ENCODE measurements around the gene ATP5F1A. TPM values are rescaled to one million over a fixed set of nuclear protein-coding genes. Genes with fewer than 3 reads are reported as not detected.

Gene ATP5F1A
- total and polyA plus RNA-seq, 4 donors, result 267 to 618 (median 369) TPM

DNA sequence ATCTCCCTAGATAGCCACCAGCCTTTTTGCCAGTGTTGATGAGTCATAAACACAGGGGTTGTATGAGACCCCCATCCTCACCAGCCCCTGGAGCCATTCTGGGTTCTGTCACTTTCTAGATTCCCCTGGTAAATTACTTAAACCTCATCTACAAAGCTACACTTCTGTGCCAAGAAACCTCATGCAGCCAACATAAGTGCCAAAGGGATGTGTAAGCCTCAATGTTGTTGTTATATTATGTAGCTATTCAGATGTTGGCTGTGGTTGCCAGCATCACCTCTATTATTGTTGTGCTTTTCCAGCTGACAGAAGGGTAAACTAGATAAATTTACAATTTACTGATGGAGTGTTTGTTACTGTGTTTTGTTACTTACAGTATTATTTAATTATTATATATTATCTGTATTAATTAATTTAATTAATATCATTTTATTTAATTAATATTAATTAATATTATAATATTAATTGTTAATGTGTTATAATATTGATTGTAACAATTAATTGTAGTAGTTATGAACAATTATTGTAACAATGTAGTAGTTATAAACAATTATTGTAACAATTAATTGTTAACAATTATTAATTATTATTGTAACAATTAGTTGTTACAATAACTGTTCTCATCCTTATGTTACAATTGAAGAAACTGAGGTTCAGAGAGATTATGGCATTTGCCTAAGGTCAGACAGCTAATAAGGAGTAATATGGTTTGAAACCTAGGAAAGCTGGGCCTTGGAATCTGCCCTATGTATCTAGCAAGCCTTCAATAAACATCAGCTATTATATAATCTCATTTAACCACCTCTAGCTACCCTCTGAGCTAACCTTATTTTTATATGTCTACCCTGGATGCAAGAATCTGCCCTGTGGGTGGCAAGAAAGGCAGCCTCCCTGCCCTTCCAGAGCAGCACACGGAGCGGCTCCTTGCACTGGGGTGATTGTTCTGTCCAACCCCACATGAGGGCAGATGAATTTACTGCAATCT, 62.1 kb downstream of the ATP5F1A start:
- TF ChIP-seq HNF4A (conservative IDR thresholded peaks at IDR 0.05) (no peak), EGR1 (IDR thresholded peaks at IDR 0.05; ENCODE audit: low read depth in 2 of 2) (no peak), NR2F2 (IDR thresholded peaks at IDR 0.05) (no peak), HNF4G (IDR thresholded peaks at IDR 0.05) (no peak), TAF1 (conservative IDR thresholded peaks at IDR 0.05) (no peak), FOXA2 (IDR thresholded peaks at IDR 0.05) (no peak), YY1 (IDR thresholded peaks at IDR 0.05) (no peak), JUND (IDR thresholded peaks at IDR 0.05) (no peak), MAX (IDR thresholded peaks at IDR 0.05) (no peak), GABPA (IDR thresholded peaks at IDR 0.05 in 1 of 2, conservative IDR thresholded peaks at IDR 0.05 in 1 of 2) (no peak), SP1 (IDR thresholded peaks at IDR 0.05) (no peak), RAD21 (IDR thresholded peaks at IDR 0.05) (no peak), FOXA1 (IDR thresholded peaks at IDR 0.05) (no peak), RXRA (IDR thresholded peaks at IDR 0.05) (no peak)
- TF ChIP-seq, protein P1, sequence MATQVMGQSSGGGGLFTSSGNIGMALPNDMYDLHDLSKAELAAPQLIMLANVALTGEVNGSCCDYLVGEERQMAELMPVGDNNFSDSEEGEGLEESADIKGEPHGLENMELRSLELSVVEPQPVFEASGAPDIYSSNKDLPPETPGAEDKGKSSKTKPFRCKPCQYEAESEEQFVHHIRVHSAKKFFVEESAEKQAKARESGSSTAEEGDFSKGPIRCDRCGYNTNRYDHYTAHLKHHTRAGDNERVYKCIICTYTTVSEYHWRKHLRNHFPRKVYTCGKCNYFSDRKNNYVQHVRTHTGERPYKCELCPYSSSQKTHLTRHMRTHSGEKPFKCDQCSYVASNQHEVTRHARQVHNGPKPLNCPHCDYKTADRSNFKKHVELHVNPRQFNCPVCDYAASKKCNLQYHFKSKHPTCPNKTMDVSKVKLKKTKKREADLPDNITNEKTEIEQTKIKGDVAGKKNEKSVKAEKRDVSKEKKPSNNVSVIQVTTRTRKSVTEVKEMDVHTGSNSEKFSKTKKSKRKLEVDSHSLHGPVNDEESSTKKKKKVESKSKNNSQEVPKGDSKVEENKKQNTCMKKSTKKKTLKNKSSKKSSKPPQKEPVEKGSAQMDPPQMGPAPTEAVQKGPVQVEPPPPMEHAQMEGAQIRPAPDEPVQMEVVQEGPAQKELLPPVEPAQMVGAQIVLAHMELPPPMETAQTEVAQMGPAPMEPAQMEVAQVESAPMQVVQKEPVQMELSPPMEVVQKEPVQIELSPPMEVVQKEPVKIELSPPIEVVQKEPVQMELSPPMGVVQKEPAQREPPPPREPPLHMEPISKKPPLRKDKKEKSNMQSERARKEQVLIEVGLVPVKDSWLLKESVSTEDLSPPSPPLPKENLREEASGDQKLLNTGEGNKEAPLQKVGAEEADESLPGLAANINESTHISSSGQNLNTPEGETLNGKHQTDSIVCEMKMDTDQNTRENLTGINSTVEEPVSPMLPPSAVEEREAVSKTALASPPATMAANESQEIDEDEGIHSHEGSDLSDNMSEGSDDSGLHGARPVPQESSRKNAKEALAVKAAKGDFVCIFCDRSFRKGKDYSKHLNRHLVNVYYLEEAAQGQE (IDR thresholded peaks at IDR 0.05), result no peak
- TF ChIP-seq, protein P2, sequence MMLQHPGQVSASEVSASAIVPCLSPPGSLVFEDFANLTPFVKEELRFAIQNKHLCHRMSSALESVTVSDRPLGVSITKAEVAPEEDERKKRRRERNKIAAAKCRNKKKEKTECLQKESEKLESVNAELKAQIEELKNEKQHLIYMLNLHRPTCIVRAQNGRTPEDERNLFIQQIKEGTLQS (IDR thresholded peaks at IDR 0.05), result no peak
- TF ChIP-seq, protein P3, sequence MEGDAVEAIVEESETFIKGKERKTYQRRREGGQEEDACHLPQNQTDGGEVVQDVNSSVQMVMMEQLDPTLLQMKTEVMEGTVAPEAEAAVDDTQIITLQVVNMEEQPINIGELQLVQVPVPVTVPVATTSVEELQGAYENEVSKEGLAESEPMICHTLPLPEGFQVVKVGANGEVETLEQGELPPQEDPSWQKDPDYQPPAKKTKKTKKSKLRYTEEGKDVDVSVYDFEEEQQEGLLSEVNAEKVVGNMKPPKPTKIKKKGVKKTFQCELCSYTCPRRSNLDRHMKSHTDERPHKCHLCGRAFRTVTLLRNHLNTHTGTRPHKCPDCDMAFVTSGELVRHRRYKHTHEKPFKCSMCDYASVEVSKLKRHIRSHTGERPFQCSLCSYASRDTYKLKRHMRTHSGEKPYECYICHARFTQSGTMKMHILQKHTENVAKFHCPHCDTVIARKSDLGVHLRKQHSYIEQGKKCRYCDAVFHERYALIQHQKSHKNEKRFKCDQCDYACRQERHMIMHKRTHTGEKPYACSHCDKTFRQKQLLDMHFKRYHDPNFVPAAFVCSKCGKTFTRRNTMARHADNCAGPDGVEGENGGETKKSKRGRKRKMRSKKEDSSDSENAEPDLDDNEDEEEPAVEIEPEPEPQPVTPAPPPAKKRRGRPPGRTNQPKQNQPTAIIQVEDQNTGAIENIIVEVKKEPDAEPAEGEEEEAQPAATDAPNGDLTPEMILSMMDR (IDR thresholded peaks at IDR 0.05; ENCODE audit: low read depth, low read length, missing input control), result no peak
- TF ChIP-seq, protein P4, sequence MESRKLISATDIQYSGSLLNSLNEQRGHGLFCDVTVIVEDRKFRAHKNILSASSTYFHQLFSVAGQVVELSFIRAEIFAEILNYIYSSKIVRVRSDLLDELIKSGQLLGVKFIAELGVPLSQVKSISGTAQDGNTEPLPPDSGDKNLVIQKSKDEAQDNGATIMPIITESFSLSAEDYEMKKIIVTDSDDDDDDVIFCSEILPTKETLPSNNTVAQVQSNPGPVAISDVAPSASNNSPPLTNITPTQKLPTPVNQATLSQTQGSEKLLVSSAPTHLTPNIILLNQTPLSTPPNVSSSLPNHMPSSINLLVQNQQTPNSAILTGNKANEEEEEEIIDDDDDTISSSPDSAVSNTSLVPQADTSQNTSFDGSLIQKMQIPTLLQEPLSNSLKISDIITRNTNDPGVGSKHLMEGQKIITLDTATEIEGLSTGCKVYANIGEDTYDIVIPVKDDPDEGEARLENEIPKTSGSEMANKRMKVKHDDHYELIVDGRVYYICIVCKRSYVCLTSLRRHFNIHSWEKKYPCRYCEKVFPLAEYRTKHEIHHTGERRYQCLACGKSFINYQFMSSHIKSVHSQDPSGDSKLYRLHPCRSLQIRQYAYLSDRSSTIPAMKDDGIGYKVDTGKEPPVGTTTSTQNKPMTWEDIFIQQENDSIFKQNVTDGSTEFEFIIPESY (IDR thresholded peaks at IDR 0.05), result no peak
- H3K27me3 ChIP-seq (ENCODE audit: control insufficient read depth in 4 of 4, insufficient read depth in 4 of 4, low read length in 3 of 4), result no peaks in the 10 kb centered on the region
- DNase-seq (ENCODE audit: low spot score), result no peak
- H3K9me3 ChIP-seq (ENCODE audit: control insufficient read depth in 4 of 4, low read length in 3 of 4), result no peaks in the 10 kb centered on the region
- H3K9ac ChIP-seq (ENCODE audit: low read depth in 1 of 2, low read length in 2 of 2), result no peak overlapping the region
- peaks cover 0 to 3% (median 0%) of the 10 kb centered on the region in 4 donors for H3K36me3 ChIP-seq (ENCODE audit: control insufficient read depth in 4 of 4, insufficient read depth in 3 of 4, low read depth in 1 of 4, low read length in 3 of 4)
- H3K4me3 ChIP-seq (ENCODE audit: low read depth in 1 of 3, low read length in 3 of 3), result no peak overlapping the region
- H3K4me1 ChIP-seq (ENCODE audit: control insufficient read depth in 4 of 4, insufficient read depth in 4 of 4, low read length in 3 of 4), result peaks cover 3 to 13% (median 8%) of the 10 kb centered on the region in 4 donors
- no peak overlapping the region for H3K27ac ChIP-seq (ENCODE audit: low read depth in 1 of 2, low read length in 2 of 2)
- WGBS, result over 99% methylated on average over 2 of the region's 2 CpGs

All from liver (tissue), 9 donors.